Natural killer cell (primary cell): ENCODE data around the gene ACBD4. TPM values are rescaled to one million over a fixed set of nuclear protein-coding genes. Genes with fewer than 3 reads are reported as not detected.

ENCODE experiments used
- ATAC-seq, 3 donors: fragments of 150-1000 bp in 2 of 3; fragments of 200-7000 bp in 1 of 3; cut with Tn5 transposase; 1 replicate in 1 of 3; 2 replicates in 2 of 3; pipeline ENCODE4 v1.10.0; 2021; ENCODE audit warnings: mild to moderate bottlenecking in 2 of 3, moderate library complexity in 2 of 3
- DNase-seq, 2 donors: peaks; one replicate each; pipeline versions ENCODE4 v3.0.0 to v3.0.0-alpha.2; 2013 to 2021; ENCODE audit warnings: mixed read lengths in 1 of 2
- H3K27ac ChIP-seq: one replicate; pipeline ENCODE4 v1.5.1; 2013; ENCODE audit warnings: mild to moderate bottlenecking, low read length
- H3K27me3 ChIP-seq: one replicate; pipeline ENCODE4 v1.6.1; 2013; ENCODE audit warnings: low read length; ENCODE audit not compliant: control insufficient read depth, insufficient read depth
- H3K36me3 ChIP-seq: one replicate; pipeline ENCODE4 v1.6.1; 2013; ENCODE audit warnings: low read length; ENCODE audit not compliant: control insufficient read depth, insufficient read depth
- H3K4me1 ChIP-seq: one replicate; pipeline ENCODE4 v1.6.1; 2013; ENCODE audit warnings: low read length; ENCODE audit not compliant: control insufficient read depth, insufficient read depth
- H3K4me3 ChIP-seq: one replicate; pipeline ENCODE4 v1.5.1; 2013; ENCODE audit warnings: low read length
- H3K9me3 ChIP-seq: one replicate; pipeline ENCODE4 v1.6.1; 2013; ENCODE audit warnings: low read length; ENCODE audit not compliant: control insufficient read depth, insufficient read depth
- H3K27ac Mint-ChIP-seq, 2 donors: one replicate each; pipeline ENCODE4 v1.8.0; 2022; ENCODE audit warnings: mild to moderate bottlenecking in 2 of 2, mixed read lengths in 2 of 2, moderate library complexity in 1 of 2
- H3K27me3 Mint-ChIP-seq, 2 donors: one replicate each; pipeline ENCODE4 v1.8.0; 2022; ENCODE audit warnings: low read depth in 2 of 2, mixed read lengths in 2 of 2
- H3K36me3 Mint-ChIP-seq: one replicate; pipeline ENCODE4 v1.8.0; 2022; ENCODE audit warnings: mixed read lengths
- H3K4me1 Mint-ChIP-seq, 2 donors: one replicate each; pipeline ENCODE4 v1.8.0; 2022; ENCODE audit warnings: mixed read lengths in 2 of 2
- H3K4me3 Mint-ChIP-seq: one replicate; pipeline ENCODE4 v1.8.0; 2022; ENCODE audit warnings: mild to moderate bottlenecking, moderate library complexity, mixed read lengths
- H3K9me3 Mint-ChIP-seq, 2 donors: one replicate each; pipeline ENCODE4 v1.8.0; 2022; ENCODE audit warnings: mixed read lengths in 2 of 2
- CTCF ChIP-seq: fragments of 200-600 bp; IDR thresholded peaks from one replicate; pipeline ENCODE4 v1.8.0; 2022; ENCODE audit warnings: antibody characterized with exemption
- WGBS: methylation state at CpG from one replicate; pipeline ENCODE4 v1.1.7; 2013; ENCODE audit warnings: missing lambda C conversion rate; ENCODE audit not compliant: insufficient coverage; 5-methylcytosine and 5-hydroxymethylcytosine counted together
- intact Hi-C: fragments of 100-400 bp; cut with micrococcal nuclease; formaldehyde crosslinking; loops from one replicate; pipeline ENCODE4 v1.14.2; 2022
- total RNA-seq, 4 donors: library from RNA; stranded (reverse); fragments of 120-200 nt in 1 of 4; gene quantifications; one replicate each; pipeline versions ENCODE4 v1.2.3 to v1.2.4, GENCODE V29; 2013 to 2022

Gene ACBD4
- total RNA-seq, 3 donors from 2014 or later (not counting 1 experiment from before 2014, with no cell fraction given): 12.0 to 15.9 (median 14.2) TPM

- Mint-ChIP-seq H3K27me3 (no peaks in the 10 kb centered on the region), H3K4me3 (no peak overlapping the region), H3K36me3 (no peaks in the 10 kb centered on the region), H3K9me3 (no peaks in the 10 kb centered on the region), H3K4me1 (peaks cover 27 to 34% of the 10 kb centered on the region in 2 donors), H3K27ac (no peak overlapping the region)
- H3K36me3 ChIP-seq: peaks cover 3% of the 10 kb centered on the region
- no peak for TF ChIP-seq CTCF
- intact Hi-C loops: no loop called here
- H3K27ac ChIP-seq: no peak overlapping the region
- no peak overlapping the region for H3K4me3 ChIP-seq
- DNase-seq (peak in 1 of 2 donors; percentile 31), ATAC-seq (peak in 1 of 3 donors; percentile 8)
- no peaks in the 10 kb centered on the region for H3K9me3 ChIP-seq
- H3K4me1 ChIP-seq: peaks cover 19% of the 10 kb centered on the region
- H3K27me3 ChIP-seq: no peaks in the 10 kb centered on the region
- WGBS: 80% methylated on average over 2 of the region's 4 CpGs
These were observed 19.5 kb downstream of the ACBD4 start for GRCh38 chr17:45155029-45155428.

GRCh38 chr17:45155483-45155882 is 20.0 kb downstream of the ACBD4 start:
- Histone ChIP-seq H3K9me3 (no peaks in the 10 kb centered on the region), H3K27ac (no peak overlapping the region), H3K4me1 (peaks cover 16% of the 10 kb centered on the region), H3K27me3 (no peaks in the 10 kb centered on the region), H3K4me3 (no peak overlapping the region), H3K36me3 (peaks cover 3% of the 10 kb centered on the region)
- H3K4me3 Mint-ChIP-seq: no peak overlapping the region
- DNase-seq (no peak), ATAC-seq (no peak)
- no peaks in the 10 kb centered on the region for H3K27me3 Mint-ChIP-seq
- peaks cover 30 to 37% of the 10 kb centered on the region in 2 donors for H3K4me1 Mint-ChIP-seq
- no peak overlapping the region for H3K27ac Mint-ChIP-seq
- no peaks in the 10 kb centered on the region for H3K9me3 Mint-ChIP-seq
- intact Hi-C loops: no loop called here
- WGBS: 97% methylated on average over 2 of the region's 2 CpGs
- TF ChIP-seq CTCF: no peak
- H3K36me3 Mint-ChIP-seq: no peaks in the 10 kb centered on the region

- H3K9me3 Mint-ChIP-seq: no peaks in the 10 kb centered on the region
- intact Hi-C loops: no loop called here
- no peak overlapping the region for H3K4me3 ChIP-seq
- no peak for ATAC-seq
- no peak overlapping the region for H3K4me3 Mint-ChIP-seq
- peaks cover 16% of the 10 kb centered on the region for H3K4me1 ChIP-seq
- no peak for DNase-seq
- no peaks in the 10 kb centered on the region for H3K36me3 Mint-ChIP-seq
- H3K27me3 Mint-ChIP-seq: no peaks in the 10 kb centered on the region
- H3K36me3 ChIP-seq: peaks cover 3% of the 10 kb centered on the region
- H3K9me3 ChIP-seq: no peaks in the 10 kb centered on the region
- WGBS: no CpG with 5 or more reads among the region's 3 CpGs
- no peak overlapping the region for H3K27ac ChIP-seq
- H3K4me1 Mint-ChIP-seq: peaks cover 25 to 34% of the 10 kb centered on the region in 2 donors
- no peak overlapping the region for H3K27ac Mint-ChIP-seq
- TF ChIP-seq CTCF: no peak
- H3K27me3 ChIP-seq: no peaks in the 10 kb centered on the region
These were observed 20.8 kb downstream of the ACBD4 start for GRCh38 chr17:45156242-45156641.
